Measurements from ENCODE around the gene MTF1. TPM values are rescaled to one million over a fixed set of nuclear protein-coding genes. Genes with fewer than 3 reads are reported as not detected.

MTF1 gene
- total and polyA plus RNA-seq, 5 donors = 2.4 to 13.4 (median 11.0) TPM

GRCh38 chr1:37893673-37894072 is 34.3 kb upstream of the MTF1 start:
- Histone ChIP-seq H3K4me3 (ENCODE audit: low read length) (no peak overlapping the region), H3K9me3 (ENCODE audit: control insufficient read depth, low read length) (no peaks in the 10 kb centered on the region), H3K4me1 (ENCODE audit: control insufficient read depth, insufficient read depth, low read length) (no peaks in the 10 kb centered on the region), H3K27ac (ENCODE audit: low read length) (no peak overlapping the region), H3K27me3 (ENCODE audit: control insufficient read depth, insufficient read depth) (no peaks in the 10 kb centered on the region)
- WGBS = 91% methylated on average over 2 of the region's 2 CpGs
- intact Hi-C loops (cut with DNase I) = no loop called here
- ATAC-seq (no peak), DNase-seq (no peak)

GRCh38 chr1:37892151-37893047 is 33.0 kb upstream of the MTF1 start:
- WGBS = 77% methylated on average over 5 of the region's 5 CpGs
- no peak overlapping the region for H3K27ac ChIP-seq (ENCODE audit: low read length)

DNA sequence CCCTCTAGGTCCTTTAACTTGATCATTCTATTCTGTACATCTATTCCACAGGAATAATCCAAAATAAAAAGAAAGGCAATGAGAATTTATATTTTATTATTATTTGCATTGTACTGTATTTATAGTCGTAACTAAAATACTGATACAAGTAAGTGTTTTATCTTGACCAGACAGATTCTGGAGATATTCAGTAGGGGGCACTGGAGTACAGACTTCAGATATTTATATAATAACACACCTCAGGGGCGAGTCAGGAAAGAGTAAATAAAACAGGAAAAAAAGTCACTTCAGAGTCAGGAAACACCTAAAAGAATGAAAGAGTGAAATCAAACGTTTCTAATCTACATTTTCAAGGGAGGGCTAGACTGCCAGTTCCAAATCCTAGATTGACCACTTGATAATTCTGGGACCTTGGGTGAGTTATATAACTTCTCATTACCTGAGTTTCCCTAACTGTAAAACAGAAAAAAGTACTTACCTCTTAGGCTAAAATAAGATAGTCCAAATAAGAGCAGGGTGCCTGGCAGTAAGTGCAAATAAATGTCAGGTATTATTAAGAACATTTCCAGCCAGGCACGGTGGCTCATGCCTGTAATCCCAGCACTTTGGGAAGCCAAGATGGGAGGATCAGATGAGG is 31.1 kb upstream of the MTF1 start:
- ATAC-seq = no peak
- DNase-seq = no peak
- WGBS = 33% methylated on average over 4 of the region's 4 CpGs
- Histone ChIP-seq H3K27ac (ENCODE audit: low read length) (no peak overlapping the region), H3K4me1 (ENCODE audit: control insufficient read depth, insufficient read depth, low read length) (no peaks in the 10 kb centered on the region), H3K27me3 (ENCODE audit: control insufficient read depth, insufficient read depth) (no peaks in the 10 kb centered on the region), H3K9me3 (ENCODE audit: control insufficient read depth, low read length) (no peaks in the 10 kb centered on the region), H3K4me3 (ENCODE audit: low read length) (no peak overlapping the region)
- intact Hi-C loops (cut with DNase I) = no loop called here

More at GRCh38 chr1:37892151-37893047, 33.0 kb upstream of the MTF1 start:
- no peaks in the 10 kb centered on the region for H3K9me3 ChIP-seq (ENCODE audit: control insufficient read depth, low read length)
- H3K4me1 ChIP-seq (ENCODE audit: control insufficient read depth, insufficient read depth, low read length) = no peaks in the 10 kb centered on the region
- intact Hi-C loops (cut with DNase I) = no loop called here
- DNase-seq = no peak
- no peaks in the 10 kb centered on the region for H3K27me3 ChIP-seq (ENCODE audit: control insufficient read depth, insufficient read depth)
- no peak overlapping the region for H3K4me3 ChIP-seq (ENCODE audit: low read length)
- no peak for ATAC-seq

DNA sequence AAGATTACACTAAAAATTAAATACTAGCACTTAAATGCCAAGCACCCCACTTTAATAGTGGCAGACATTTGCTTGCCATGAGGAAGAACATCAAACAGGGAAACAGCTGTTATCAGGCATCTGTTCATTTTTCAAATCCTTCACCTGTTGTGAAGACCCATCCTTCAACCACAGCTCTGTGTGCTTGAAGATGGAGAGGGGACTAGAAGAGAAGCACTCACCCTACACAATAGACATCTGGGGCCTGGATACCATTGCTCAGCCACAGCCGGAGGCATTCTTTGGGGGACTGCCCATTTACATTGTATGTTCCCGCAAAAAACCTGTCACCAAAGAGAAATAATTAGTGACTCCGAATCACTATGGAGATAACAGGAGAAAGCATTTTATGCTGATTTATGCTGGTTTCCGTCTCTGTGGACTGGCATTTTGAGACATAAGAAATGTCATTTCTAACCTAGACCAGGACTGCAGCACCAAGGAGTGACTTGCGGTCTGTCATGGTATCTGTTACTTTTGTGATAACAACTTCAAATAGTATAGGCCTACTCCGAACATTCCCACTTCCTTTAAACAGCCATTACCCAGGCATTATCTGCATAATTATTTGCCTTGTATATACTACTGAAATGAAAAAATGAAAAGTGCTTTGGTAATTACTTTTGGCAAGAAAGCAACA is 28.8 kb upstream of the MTF1 start:
- intact Hi-C loops (cut with DNase I) = loop anchor here in 3 of 4 donors (5.0 to 10.0 kb wide), 3 partner anchors 77 to 97 kb away; no protein-coding TSS in a partner anchor
- H3K4me3 ChIP-seq (ENCODE audit: low read length) = no peak overlapping the region
- no peak for DNase-seq
- no peaks in the 10 kb centered on the region for H3K9me3 ChIP-seq (ENCODE audit: control insufficient read depth, low read length)
- WGBS = 88% methylated on average over 6 of the region's 6 CpGs
- no peaks in the 10 kb centered on the region for H3K27me3 ChIP-seq (ENCODE audit: control insufficient read depth, insufficient read depth)
- ATAC-seq = no peak
- H3K27ac ChIP-seq (ENCODE audit: low read length) = no peak overlapping the region
- no peaks in the 10 kb centered on the region for H3K4me1 ChIP-seq (ENCODE audit: control insufficient read depth, insufficient read depth, low read length)

DNA sequence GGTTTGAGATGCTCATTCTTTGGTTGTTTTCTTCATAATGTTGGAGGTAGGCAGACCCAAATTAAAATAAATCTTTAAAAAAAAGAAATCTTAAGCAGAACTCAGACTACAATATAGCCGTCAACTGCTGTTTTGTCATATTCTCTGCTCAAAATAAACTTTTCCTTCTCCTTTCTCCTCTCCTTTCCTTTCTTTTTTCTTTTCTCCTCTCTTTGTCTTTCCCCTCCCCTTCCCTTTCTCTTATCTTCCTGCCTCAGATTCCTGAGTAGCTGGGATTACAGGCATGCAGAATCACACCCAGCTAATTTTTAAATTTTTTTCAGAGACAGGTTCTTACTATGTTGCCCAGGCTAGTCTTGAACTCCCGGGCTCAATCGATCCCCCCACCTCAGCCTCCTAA is 24.8 kb upstream of the MTF1 start:
- DNase-seq = no peak
- ATAC-seq = no peak
- Histone ChIP-seq H3K4me3 (ENCODE audit: low read length) (no peak overlapping the region), H3K27me3 (ENCODE audit: control insufficient read depth, insufficient read depth) (no peaks in the 10 kb centered on the region), H3K9me3 (ENCODE audit: control insufficient read depth, low read length) (no peaks in the 10 kb centered on the region), H3K4me1 (ENCODE audit: control insufficient read depth, insufficient read depth, low read length) (no peaks in the 10 kb centered on the region), H3K27ac (ENCODE audit: low read length) (no peak overlapping the region)
- intact Hi-C loops (cut with DNase I) = loop anchor here in 2 of 4 donors (10.0 kb wide), 2 partner anchors 81 to 101 kb away; no protein-coding TSS in a partner anchor
- 85% methylated on average over 3 of the region's 3 CpGs for WGBS

DNA sequence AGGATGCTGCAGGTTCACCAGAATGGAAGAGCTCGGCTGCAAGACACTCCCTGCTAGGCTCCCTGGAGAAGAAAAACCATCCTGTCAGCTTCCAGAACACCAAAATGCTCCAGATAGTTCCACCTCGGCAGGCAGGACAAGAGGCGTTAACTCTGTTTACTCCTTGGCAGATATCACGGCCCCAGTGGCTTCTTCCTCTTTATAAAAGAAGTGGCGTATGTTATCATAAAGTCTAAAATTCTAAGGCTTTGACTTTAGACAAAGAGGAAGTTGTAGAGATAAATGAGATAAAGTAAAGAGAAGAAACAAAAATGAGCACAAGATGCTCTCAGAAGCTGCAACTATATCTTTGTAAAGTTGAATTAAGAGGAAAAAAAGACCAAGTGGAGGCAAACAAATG is 24.3 kb upstream of the MTF1 start:
- DNase-seq (no peak), ATAC-seq (no peak)
- Histone ChIP-seq H3K4me3 (ENCODE audit: low read length) (no peak overlapping the region), H3K9me3 (ENCODE audit: control insufficient read depth, low read length) (no peaks in the 10 kb centered on the region), H3K4me1 (ENCODE audit: control insufficient read depth, insufficient read depth, low read length) (no peaks in the 10 kb centered on the region), H3K27ac (ENCODE audit: low read length) (no peak overlapping the region), H3K27me3 (ENCODE audit: control insufficient read depth, insufficient read depth) (no peaks in the 10 kb centered on the region)
- intact Hi-C loops (cut with DNase I) = loop anchor here in 2 of 4 donors (10.0 kb wide), 2 partner anchors 81 to 101 kb away; no protein-coding TSS in a partner anchor
- WGBS = 63% methylated on average over 5 of the region's 5 CpGs

DNA sequence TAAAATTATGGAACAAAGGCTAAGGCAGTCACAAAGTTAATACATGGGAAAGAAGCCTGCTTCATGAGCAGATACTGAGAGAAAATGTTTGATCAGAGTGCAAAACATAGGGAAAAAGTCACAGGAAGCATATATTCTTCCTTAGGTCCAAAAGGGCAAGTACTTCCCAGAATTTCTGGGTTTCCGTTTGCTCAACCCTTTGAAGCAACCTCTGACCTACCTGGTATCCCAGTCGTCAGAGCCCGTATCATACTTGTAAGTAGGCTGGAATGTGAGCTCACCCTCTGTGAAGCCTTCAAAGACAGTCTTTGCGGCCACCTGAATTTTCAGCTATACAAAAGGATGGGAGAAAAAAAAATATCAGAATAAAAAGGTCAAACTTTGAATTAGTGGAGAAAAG is 20.5 kb upstream of the MTF1 start:
- Histone ChIP-seq H3K27ac (ENCODE audit: low read length) (no peak overlapping the region), H3K27me3 (ENCODE audit: control insufficient read depth, insufficient read depth) (no peaks in the 10 kb centered on the region), H3K4me1 (ENCODE audit: control insufficient read depth, insufficient read depth, low read length) (no peaks in the 10 kb centered on the region), H3K9me3 (ENCODE audit: control insufficient read depth, low read length) (no peaks in the 10 kb centered on the region), H3K4me3 (ENCODE audit: low read length) (no peak overlapping the region)
- no peak for ATAC-seq
- no peak for DNase-seq
- WGBS = 90% methylated on average over 4 of the region's 4 CpGs
- intact Hi-C loops (cut with DNase I) = loop anchor here in 2 of 4 donors (10.0 kb wide), 2 partner anchors 85 to 105 kb away; no protein-coding TSS in a partner anchor

DNA sequence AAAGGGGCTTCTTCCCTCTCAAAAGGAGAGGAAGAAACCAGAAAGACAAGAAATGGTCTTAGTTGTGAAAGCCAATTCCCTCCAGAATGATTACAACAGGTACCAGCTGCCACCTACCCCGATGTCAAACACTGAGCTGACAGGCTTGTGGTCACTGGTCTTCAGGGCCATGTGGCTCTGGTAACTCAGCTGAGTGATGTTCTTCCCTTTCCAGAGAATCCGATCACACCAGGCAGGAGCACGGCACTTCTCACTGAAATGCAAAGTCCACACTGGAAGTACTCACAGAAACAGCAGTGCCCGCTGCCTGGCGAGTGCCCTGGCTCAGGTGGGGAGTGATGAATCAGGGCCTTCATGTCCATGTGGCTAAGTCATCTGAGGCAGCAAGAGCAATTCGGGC is 18.7 kb upstream of the MTF1 start:
- Histone ChIP-seq H3K4me1 (ENCODE audit: control insufficient read depth, insufficient read depth, low read length) (no peaks in the 10 kb centered on the region), H3K27me3 (ENCODE audit: control insufficient read depth, insufficient read depth) (no peaks in the 10 kb centered on the region), H3K9me3 (ENCODE audit: control insufficient read depth, low read length) (no peaks in the 10 kb centered on the region), H3K27ac (ENCODE audit: low read length) (no peak overlapping the region), H3K4me3 (ENCODE audit: low read length) (no peak overlapping the region)
- intact Hi-C loops (cut with DNase I) = no loop called here
- no peak for DNase-seq
- 92% methylated on average over 6 of the region's 6 CpGs for WGBS
- ATAC-seq = no peak

GRCh38 chr1:37875833-37876232 is 16.4 kb upstream of the MTF1 start:
- intact Hi-C loops (cut with DNase I) = no loop called here
- H3K9me3 ChIP-seq (ENCODE audit: control insufficient read depth, low read length) = no peaks in the 10 kb centered on the region
- no peaks in the 10 kb centered on the region for H3K4me1 ChIP-seq (ENCODE audit: control insufficient read depth, insufficient read depth, low read length)
- no peak for ATAC-seq
- H3K4me3 ChIP-seq (ENCODE audit: low read length) = no peak overlapping the region
- 100% methylated on average over 1 of the region's 1 CpG for WGBS
- H3K27ac ChIP-seq (ENCODE audit: low read length) = no peak overlapping the region
- H3K27me3 ChIP-seq (ENCODE audit: control insufficient read depth, insufficient read depth) = no peaks in the 10 kb centered on the region
- no peak for DNase-seq

DNA sequence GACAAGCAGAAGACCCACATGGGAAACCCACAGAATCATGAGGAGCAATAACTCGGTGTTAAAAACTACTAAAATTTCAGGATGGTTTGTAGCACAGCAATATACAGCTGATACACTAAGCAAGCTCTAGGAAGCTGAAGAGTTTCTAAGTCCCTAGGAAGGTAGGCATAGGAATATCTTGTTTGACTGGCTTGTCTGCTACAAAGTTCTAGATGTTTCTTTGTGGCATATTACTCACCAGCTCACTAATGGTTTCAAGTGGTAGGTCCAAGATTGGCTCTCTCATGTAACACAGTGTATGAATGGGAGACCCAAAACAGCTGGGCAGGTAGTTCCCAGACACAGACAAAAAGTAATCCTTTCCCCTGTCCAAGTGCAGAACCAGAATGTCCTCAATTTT is 13.3 kb upstream of the MTF1 start:
- WGBS = 97% methylated on average over 1 of the region's 1 CpG
- intact Hi-C loops (cut with DNase I) = no loop called here

DNA sequence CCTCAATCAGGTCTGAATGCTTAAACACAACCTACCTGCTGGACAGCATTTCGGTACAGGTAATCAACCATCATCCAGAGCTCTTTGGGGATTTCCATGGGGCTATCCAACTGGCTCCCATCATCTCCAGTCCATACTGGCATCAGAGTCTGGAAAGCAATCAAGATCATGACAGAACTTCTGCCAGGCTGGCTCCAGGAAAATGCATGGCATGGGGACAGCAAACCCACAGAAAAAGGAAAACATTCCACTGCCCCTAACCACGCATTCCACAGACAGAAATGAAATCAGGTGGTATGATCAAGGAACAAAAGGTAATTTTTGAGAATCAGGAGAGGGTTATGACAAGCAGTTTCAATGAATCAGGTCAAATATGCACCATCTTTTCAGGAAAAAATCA is 9.1 kb upstream of the MTF1 start:
- no peak for DNase-seq
- intact Hi-C loops (cut with DNase I) = no loop called here
- 92% methylated on average over 2 of the region's 2 CpGs for WGBS
- Histone ChIP-seq H3K4me1 (ENCODE audit: control insufficient read depth, insufficient read depth, low read length) (no peaks in the 10 kb centered on the region), H3K4me3 (ENCODE audit: low read length) (no peak overlapping the region), H3K9me3 (ENCODE audit: control insufficient read depth, low read length) (no peaks in the 10 kb centered on the region), H3K27me3 (ENCODE audit: control insufficient read depth, insufficient read depth) (no peaks in the 10 kb centered on the region), H3K27ac (ENCODE audit: low read length) (no peak overlapping the region)
- no peak for ATAC-seq

More for the DNA sequence above, 13.3 kb upstream of the MTF1 start:
- no peak for DNase-seq
- H3K27ac ChIP-seq (ENCODE audit: low read length) = no peak overlapping the region
- ATAC-seq = no peak
- no peaks in the 10 kb centered on the region for H3K9me3 ChIP-seq (ENCODE audit: control insufficient read depth, low read length)
- no peak overlapping the region for H3K4me3 ChIP-seq (ENCODE audit: low read length)
- H3K27me3 ChIP-seq (ENCODE audit: control insufficient read depth, insufficient read depth) = no peaks in the 10 kb centered on the region
- H3K4me1 ChIP-seq (ENCODE audit: control insufficient read depth, insufficient read depth, low read length) = no peaks in the 10 kb centered on the region
